DMS 273 (cell line): Measurements from ENCODE around the gene ST7.

Experiments
- DNase-seq: peaks from one replicate; lab custom pipeline; 2025; ENCODE audit not compliant: unreplicated experiment; lab: John Stamatoyannopoulos, UW

The ST7 gene

DNA sequence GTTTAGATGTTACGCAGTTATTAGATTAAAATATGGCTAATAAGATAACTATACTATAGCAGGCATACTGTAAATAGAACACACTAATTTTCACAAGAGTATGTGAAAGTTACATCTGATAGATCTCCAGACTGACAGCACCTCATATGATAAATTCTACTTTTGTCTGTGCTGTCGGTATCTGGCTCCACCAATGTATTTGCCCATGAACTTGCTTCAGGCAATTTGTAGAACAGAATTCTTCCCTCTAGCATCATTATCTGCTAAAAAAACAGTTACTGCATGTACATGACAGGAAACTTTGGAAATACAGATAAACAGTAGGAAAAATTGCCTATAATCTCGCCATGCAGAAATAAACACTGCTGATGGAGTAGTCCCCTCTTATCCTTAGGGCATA lies 231.8 kb downstream of the ST7 start:
- DNase-seq: no peak

- no peak for DNase-seq
Observed at GRCh38 chr7:117186218-117187010, 233.1 kb downstream of the ST7 start.

GRCh38 chr7:117188376-117188775 lies 235.1 kb downstream of the ST7 start:
- no peak for DNase-seq

- no peak for DNase-seq
Observed at GRCh38 chr7:117188949-117189592, 235.8 kb downstream of the ST7 start.

GRCh38 chr7:117190104-117190503 lies 236.8 kb downstream of the ST7 start:
- DNase-seq: no peak

DNA sequence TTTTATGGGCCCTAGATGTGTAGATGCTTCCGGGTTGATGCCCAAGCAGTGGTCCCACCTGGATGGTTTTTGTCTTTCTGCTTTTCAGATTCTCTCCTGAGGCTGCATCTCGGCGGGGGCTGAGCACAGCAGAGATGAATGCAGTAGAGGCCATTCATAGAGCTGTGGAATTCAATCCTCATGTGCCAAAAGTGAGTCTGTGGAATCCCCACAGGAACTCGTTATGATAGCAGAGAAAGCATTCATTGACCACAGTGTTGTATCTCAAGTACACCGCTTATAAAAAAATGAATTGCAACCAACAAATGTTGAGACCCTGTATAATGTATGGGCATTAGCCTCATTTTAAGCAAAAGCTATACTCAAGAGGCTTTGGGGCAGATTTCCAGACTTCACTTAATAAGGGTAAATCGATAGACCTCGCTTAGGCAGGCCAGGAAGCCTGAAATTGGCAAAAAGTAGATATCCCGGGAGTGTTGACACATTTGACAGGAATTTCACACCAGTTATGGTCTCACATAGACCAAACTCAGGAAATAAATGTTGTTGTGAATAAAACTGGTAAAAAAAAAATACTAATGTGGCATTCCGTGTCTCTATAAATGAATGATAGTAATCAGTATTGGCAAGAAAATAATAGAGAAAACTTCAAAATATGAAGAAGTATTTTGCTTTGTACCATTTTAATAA lies 237.6 kb downstream of the ST7 start:
- no peak for DNase-seq

- DNase-seq: no peak
Observed at GRCh38 chr7:117192108-117192507, 238.8 kb downstream of the ST7 start.

DNA sequence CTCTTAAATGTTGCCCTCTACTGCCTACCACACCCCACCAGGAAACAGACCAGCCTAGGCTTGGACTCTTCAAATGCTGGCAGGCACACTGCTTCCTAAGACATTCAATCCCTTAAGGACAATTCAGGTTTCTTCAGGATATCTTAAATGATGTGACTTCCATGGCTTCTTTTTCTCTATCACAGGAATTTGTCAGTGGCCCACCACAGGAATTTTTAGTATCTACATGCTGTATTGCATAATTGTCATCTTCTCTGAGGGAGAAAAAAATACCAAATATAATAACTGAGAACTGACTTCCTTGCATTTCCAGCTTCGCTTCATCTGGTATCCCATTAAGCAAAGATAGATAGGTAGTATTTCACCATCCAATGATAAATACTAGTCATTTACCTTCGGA lies 240.3 kb downstream of the ST7 start:
- no peak for DNase-seq

DNA sequence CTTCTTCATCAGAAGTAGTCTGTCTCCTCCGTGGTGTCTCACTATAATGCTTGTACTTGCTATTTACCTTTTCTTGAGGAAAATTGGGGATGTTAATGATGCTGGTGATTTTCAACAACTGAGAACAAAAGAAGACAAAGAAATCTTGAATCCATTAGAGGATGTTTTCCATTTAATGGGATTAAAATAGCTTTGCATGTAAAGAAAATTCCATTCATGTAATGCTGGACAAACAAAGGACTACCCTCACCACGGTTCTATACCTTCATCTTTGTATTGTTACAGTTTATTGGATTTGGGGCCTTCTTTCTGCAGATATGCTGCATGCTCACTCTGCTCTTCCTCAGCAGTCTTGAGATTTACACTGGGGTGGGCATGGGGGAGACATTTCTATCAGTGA lies 241.1 kb downstream of the ST7 start:
- no peak for DNase-seq

DNA sequence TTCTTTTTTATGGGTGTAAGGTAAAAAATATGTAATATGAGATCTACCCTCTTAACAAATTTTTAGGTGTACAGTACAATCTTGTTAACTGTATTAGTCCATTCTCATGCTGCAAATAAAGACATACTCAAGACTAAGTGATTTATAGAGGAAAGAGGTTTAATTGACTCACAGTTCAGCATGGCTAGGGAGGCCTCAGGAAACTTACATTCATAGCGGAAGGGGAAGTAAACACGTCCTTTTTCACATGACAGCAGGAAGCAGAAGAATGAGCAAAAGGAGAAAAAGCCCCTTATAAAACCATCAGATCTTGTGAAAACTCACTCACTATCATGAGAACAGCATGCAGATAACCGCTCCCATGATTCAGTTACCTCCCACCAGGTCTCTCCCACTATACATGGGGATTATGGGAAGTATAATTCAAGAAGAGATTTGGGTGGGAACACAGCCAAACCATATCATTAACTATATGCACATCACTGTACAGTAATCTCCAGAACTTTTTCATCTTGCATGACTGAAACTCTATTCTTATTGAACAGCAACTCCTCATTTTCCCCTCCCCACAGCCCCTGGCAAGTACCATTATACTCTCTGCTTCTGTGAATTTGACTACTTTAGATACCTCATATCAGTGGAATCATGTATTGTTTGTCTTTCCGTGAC lies 242.2 kb downstream of the ST7 start:
- DNase-seq: no peak

DNA sequence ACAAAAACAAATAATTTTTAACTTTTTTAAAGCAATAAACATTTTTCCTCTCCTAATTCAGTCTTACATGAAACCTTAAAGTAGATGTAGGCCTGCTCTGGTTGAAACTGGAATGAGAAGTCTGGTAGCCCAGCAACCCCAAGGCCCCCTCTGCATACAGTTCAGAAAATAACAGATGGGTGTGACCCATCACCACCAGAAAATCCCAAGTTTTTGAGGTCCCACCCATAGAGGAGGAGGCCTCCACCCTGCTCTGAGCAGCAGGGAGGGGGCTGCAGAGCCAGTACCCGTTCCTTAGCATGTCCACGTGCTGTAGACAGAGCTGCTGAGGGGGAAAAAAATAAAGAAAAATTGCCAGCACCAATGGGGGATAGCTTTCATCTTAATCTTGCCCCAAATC lies 246.8 kb downstream of the ST7 start:
- DNase-seq: no peak

DNA sequence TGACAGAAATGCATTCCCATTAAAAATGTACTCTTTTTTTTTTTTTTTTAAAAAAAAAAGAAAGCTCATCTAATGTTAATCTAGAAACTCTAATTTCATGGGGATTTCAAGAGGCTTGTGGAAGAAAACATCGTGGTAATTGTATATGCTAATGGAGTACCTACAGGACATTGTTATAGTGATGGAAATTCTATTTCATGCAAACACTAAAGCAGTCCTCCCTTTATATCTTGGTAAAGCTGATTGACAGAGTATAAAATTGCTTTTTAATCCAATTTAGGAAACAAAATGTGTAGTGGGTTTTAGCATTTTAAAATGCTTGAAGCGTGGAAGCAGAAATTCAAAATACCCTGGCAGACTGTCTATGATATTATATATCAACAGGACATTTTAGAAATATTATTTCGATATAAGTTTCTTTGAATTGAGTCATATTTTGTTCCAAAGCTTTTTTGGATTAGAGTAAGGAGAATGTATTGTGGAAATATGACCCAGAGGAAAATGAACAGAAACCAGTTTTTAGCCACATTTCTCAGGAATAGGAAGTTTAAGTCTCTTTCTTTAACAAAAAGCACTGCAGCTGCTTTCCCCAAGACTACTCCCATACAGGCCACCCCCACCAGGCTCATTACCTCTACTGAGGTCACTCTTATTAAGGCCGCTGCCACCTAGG lies 247.6 kb downstream of the ST7 start:
- no peak for DNase-seq

DNA sequence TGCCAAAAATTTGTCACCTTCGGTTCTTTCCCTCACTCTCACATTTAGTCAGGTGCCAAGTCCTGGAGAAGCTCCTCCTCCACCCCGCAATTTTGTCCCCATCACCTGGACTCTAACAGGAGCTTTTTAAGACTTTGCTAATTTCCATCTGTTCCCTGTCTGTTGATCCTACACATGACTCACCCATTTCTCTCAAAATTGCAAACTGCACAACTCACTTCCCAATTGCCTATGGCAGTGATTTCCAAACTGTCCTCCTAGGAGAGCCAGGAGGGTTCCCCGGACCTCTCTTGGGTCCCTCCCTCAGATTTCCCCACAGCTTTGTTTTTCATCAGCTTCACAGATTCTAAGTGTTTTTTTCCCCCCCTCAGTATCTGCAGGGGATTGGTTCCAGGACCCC lies 249.2 kb downstream of the ST7 start:
- DNase-seq: no peak

- no peak for DNase-seq
Observed at GRCh38 chr7:117203205-117203604, 249.9 kb downstream of the ST7 start.

GRCh38 chr7:117205873-117206272 lies 252.6 kb downstream of the ST7 start:
- no peak for DNase-seq

DNA sequence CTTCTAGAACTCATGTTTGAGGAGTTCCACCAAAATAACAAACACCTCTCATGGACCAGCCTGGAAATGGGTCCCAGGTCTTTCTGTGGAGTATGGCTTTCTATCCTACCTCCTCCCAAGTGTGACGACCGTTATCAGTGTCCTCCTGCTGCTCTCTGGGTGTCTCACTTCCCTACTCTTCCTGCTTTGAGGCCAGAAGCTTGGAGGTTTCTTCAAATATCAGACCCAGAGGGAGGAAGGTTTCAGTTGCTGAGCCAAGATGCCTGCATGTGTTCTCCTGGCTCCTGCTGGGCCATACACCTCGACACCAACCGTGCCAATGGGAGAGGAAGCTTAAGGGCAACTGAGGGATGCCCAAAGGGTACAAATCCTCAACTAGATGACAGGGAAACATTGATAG lies 255.0 kb downstream of the ST7 start:
- no peak for DNase-seq

- no peak for DNase-seq
Observed at GRCh38 chr7:117210397-117210796, 257.1 kb downstream of the ST7 start.

- DNase-seq: no peak
Observed at GRCh38 chr7:117210908-117211307, 257.6 kb downstream of the ST7 start.

GRCh38 chr7:117211614-117212013 lies 258.3 kb downstream of the ST7 start:
- DNase-seq: no peak

GRCh38 chr7:117212969-117213877 lies 259.9 kb downstream of the ST7 start:
- peak; percentile 84 for DNase-seq
